Nephron (organoid): ENCODE results near the gene CYP11A1.

Experiments used
- H3K27ac Mint-ChIP-seq, 3 experiments: 2 replicates each; pipeline ENCODE4 v1.8.0; 2020; ENCODE audit warnings: mixed read lengths in 3 of 3, mild to moderate bottlenecking in 2 of 3, moderate library complexity in 1 of 3
- H3K27me3 Mint-ChIP-seq: 2 replicates; pipeline ENCODE4 v1.8.0; 2021; ENCODE audit warnings: low read depth, mild to moderate bottlenecking, moderate library complexity, mixed read lengths
- H3K36me3 Mint-ChIP-seq: 2 replicates; pipeline ENCODE4 v1.8.0; 2020; ENCODE audit warnings: low read depth, mixed read lengths
- H3K4me1 Mint-ChIP-seq: 2 replicates; pipeline ENCODE4 v1.8.0; 2020; ENCODE audit warnings: mixed read lengths
- H3K4me3 Mint-ChIP-seq, 3 experiments: 2 replicates each; pipeline ENCODE4 v1.8.0; 2020; ENCODE audit warnings: mild to moderate bottlenecking in 3 of 3, mixed read lengths in 3 of 3, moderate library complexity in 2 of 3
- H3K9me3 Mint-ChIP-seq: 2 replicates; pipeline ENCODE4 v1.8.0; 2020; ENCODE audit warnings: mixed read lengths
- CTCF ChIP-seq, 3 experiments: fragments of 200-600 bp; sonication (generic); IDR thresholded peaks; one replicate each; pipeline ENCODE4 v1.5.0; 2021; ENCODE audit warnings: antibody characterized with exemption in 3 of 3; ENCODE audit not compliant: unreplicated experiment in 3 of 3

CYP11A1 gene

GRCh38 chr15:74343797-74344127 lies 23.7 kb downstream of the CYP11A1 start:
- Mint-ChIP-seq H3K36me3 (no peaks in the 10 kb centered on the region), H3K9me3 (no peaks in the 10 kb centered on the region), H3K4me1 (no peaks in the 10 kb centered on the region), H3K4me3 (no peak overlapping the region), H3K27ac (no peak overlapping the region), H3K27me3 (peaks cover 9% of the 10 kb centered on the region)
- no peak for TF ChIP-seq CTCF (IDR thresholded peaks at IDR 0.05; ENCODE audit: unreplicated experiment in 3 of 3)

- H3K27me3 Mint-ChIP-seq = peaks cover 7% of the 10 kb centered on the region
- no peaks in the 10 kb centered on the region for H3K4me1 Mint-ChIP-seq
- H3K27ac Mint-ChIP-seq = no peak overlapping the region
- no peaks in the 10 kb centered on the region for H3K36me3 Mint-ChIP-seq
- no peak overlapping the region for H3K4me3 Mint-ChIP-seq
- TF ChIP-seq CTCF (IDR thresholded peaks at IDR 0.05; ENCODE audit: unreplicated experiment in 3 of 3) = no peak
- no peaks in the 10 kb centered on the region for H3K9me3 Mint-ChIP-seq
Measured at GRCh38 chr15:74343127-74343796, 24.2 kb downstream of the CYP11A1 start.

GRCh38 chr15:74340150-74340549 lies 27.3 kb downstream of the CYP11A1 start:
- H3K27me3 Mint-ChIP-seq = peaks cover 4% of the 10 kb centered on the region
- TF ChIP-seq CTCF (IDR thresholded peaks at IDR 0.05; ENCODE audit: unreplicated experiment in 3 of 3) = no peak
- H3K4me1 Mint-ChIP-seq = no peaks in the 10 kb centered on the region
- H3K36me3 Mint-ChIP-seq = no peaks in the 10 kb centered on the region
- no peaks in the 10 kb centered on the region for H3K9me3 Mint-ChIP-seq
- H3K27ac Mint-ChIP-seq = no peak overlapping the region
- no peak overlapping the region for H3K4me3 Mint-ChIP-seq

- Mint-ChIP-seq H3K4me3 (no peak overlapping the region), H3K27ac (no peak overlapping the region), H3K4me1 (no peaks in the 10 kb centered on the region), H3K9me3 (no peaks in the 10 kb centered on the region), H3K36me3 (no peaks in the 10 kb centered on the region), H3K27me3 (peaks cover 4% of the 10 kb centered on the region)
- TF ChIP-seq CTCF (IDR thresholded peaks at IDR 0.05; ENCODE audit: unreplicated experiment in 3 of 3) = no peak
Measured at GRCh38 chr15:74339371-74339770, 28.1 kb downstream of the CYP11A1 start.

GRCh38 chr15:74338676-74339075 lies 28.8 kb downstream of the CYP11A1 start:
- no peak for TF ChIP-seq CTCF (IDR thresholded peaks at IDR 0.05; ENCODE audit: unreplicated experiment in 3 of 3)
- H3K9me3 Mint-ChIP-seq = no peaks in the 10 kb centered on the region
- peaks cover 7% of the 10 kb centered on the region for H3K27me3 Mint-ChIP-seq
- no peak overlapping the region for H3K27ac Mint-ChIP-seq
- no peaks in the 10 kb centered on the region for H3K36me3 Mint-ChIP-seq
- no peak overlapping the region for H3K4me3 Mint-ChIP-seq
- no peaks in the 10 kb centered on the region for H3K4me1 Mint-ChIP-seq

- Mint-ChIP-seq H3K27ac (no peak overlapping the region), H3K4me3 (no peak overlapping the region), H3K4me1 (no peaks in the 10 kb centered on the region), H3K9me3 (no peaks in the 10 kb centered on the region), H3K27me3 (peaks cover 10% of the 10 kb centered on the region), H3K36me3 (no peaks in the 10 kb centered on the region)
- TF ChIP-seq CTCF (IDR thresholded peaks at IDR 0.05; ENCODE audit: unreplicated experiment in 3 of 3) = no peak
Measured at GRCh38 chr15:74337607-74338211, 29.7 kb downstream of the CYP11A1 start.
